ENCODE data around the gene SYTL1.
"Not testable (repeated sequence)": the region's sequence is repeated elsewhere in the genome, so short reads cannot be mapped to it uniquely, and the experiment has no call there.

The SYTL1 gene

DNA sequence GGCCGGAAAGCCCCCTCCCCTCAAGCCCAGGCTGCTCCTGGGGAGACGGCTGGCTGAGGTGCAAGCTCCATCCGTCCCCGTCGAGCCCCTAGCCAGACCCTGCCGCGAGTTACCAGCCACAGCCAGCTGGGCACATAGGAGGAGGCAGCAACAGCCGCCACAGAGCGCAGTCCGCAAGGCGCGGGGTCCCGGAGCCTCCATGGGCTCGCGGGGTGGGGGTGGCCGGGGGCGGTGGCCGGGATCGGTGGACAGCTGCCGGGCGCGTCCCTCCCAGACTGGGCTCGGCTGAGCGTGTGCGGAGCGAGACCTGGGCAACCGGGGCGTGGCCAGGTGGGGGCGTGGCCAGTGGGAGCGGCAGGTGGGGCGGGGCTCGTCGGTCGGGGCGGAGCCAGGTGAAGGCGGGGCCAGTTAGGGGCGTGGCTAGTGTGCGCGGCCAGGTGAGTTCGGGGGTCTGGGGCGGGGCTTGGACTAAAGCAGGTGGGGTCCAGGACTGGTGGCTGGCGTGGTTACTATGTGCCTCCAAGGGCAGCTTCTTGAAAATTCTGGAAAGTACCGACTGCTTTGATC is 41.3 kb downstream of the SYTL1 start, which contains the start of gene CD164L2:
TSS of gene CD164L2 (minus strand) at position 295 of the 567 bp plus-strand sequence. CDS start at position 201, 94 bp downstream.
- Histone ChIP-seq H3K27ac (ENCODE audit: low read length) (no peak within 1 kb of the TSS), H4K20me1 (ENCODE audit: insufficient read depth, low read length) (no peaks in the 10 kb centered on the region), H3K4me3 (ENCODE audit: low read length) (no peak within 1 kb of the TSS), H2AFZ (ENCODE audit: low read length) (no peak within 1 kb of the TSS), H3K4me1 (ENCODE audit: low read length) (no peaks in the 10 kb centered on the region), H3K79me2 (ENCODE audit: low read length) (no peaks in the 10 kb centered on the region), H3K36me3 (replicated peaks; ENCODE audit: insufficient read depth, low read length) (no peaks in the 10 kb centered on the region), H3K27me3 (replicated peaks; ENCODE audit: insufficient read depth, low read length) (0 out of 2 replicates have a peak, but pooled peaks cover 7% of the 10 kb centered on the region), H3K9ac (ENCODE audit: low read length) (no peak within 1 kb of the TSS), H3K9me3 (replicated peaks; ENCODE audit: insufficient read depth, low read length) (no peaks in the 10 kb centered on the region), H3K9me2 (replicated peaks; ENCODE audit: insufficient read depth, low read length) (no peaks in the 10 kb centered on the region), H3F3A (ENCODE audit: insufficient read depth, low read length) (no peaks in the 10 kb centered on the region), H3K4me2 (ENCODE audit: low read depth, low read length) (no peak within 1 kb of the TSS)
- no peak for DNase-seq
- TF ChIP-seq, protein P1, sequence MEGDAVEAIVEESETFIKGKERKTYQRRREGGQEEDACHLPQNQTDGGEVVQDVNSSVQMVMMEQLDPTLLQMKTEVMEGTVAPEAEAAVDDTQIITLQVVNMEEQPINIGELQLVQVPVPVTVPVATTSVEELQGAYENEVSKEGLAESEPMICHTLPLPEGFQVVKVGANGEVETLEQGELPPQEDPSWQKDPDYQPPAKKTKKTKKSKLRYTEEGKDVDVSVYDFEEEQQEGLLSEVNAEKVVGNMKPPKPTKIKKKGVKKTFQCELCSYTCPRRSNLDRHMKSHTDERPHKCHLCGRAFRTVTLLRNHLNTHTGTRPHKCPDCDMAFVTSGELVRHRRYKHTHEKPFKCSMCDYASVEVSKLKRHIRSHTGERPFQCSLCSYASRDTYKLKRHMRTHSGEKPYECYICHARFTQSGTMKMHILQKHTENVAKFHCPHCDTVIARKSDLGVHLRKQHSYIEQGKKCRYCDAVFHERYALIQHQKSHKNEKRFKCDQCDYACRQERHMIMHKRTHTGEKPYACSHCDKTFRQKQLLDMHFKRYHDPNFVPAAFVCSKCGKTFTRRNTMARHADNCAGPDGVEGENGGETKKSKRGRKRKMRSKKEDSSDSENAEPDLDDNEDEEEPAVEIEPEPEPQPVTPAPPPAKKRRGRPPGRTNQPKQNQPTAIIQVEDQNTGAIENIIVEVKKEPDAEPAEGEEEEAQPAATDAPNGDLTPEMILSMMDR (IDR thresholded peaks at IDR 0.05; ENCODE audit: low read length), result no peak
- TF ChIP-seq EZH2phosphoT487 (IDR thresholded peaks at IDR 0.05; ENCODE audit: low read length), result no peak
- no peak for TF ChIP-seq EZH2 (optimal IDR thresholded peaks at IDR 0.05; ENCODE audit: low read depth, low read length)

DNA sequence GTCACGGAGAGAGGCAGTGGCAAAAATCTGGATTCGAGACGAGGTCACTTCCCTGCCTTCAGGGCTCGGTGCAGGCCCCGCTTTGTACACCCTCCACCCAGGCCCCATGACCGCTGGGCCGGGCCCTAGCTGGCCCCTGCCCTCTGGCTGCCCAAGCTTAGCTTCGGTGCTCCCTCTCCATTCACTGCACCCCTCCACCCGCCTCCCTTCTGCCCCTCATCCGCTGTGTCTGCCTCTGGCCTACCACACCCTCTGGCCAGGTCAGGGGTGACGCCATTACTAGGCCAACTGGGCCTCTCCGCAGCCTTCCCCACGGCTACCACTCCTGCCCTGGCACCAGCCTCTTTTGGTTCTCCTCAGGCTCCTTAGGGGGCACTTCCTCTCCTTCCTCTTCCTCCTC is 41.8 kb downstream of the SYTL1 start:
- Histone ChIP-seq H4K20me1 (ENCODE audit: insufficient read depth, low read length) (no peaks in the 10 kb centered on the region), H2AFZ (ENCODE audit: low read length) (no peak overlapping the region), H3K4me2 (ENCODE audit: low read depth, low read length) (no peak overlapping the region), H3K27ac (ENCODE audit: low read length) (no peak overlapping the region), H3K9ac (ENCODE audit: low read length) (no peak overlapping the region), H3K4me3 (ENCODE audit: low read length) (no peak overlapping the region), H3K27me3 (replicated peaks; ENCODE audit: insufficient read depth, low read length) (0 out of 2 replicates have a peak, but pooled peaks cover 7% of the 10 kb centered on the region), H3F3A (ENCODE audit: insufficient read depth, low read length) (no peaks in the 10 kb centered on the region), H3K9me3 (replicated peaks; ENCODE audit: insufficient read depth, low read length) (no peaks in the 10 kb centered on the region), H3K36me3 (replicated peaks; ENCODE audit: insufficient read depth, low read length) (no peaks in the 10 kb centered on the region), H3K4me1 (ENCODE audit: low read length) (no peaks in the 10 kb centered on the region), H3K79me2 (ENCODE audit: low read length) (no peaks in the 10 kb centered on the region), H3K9me2 (replicated peaks; ENCODE audit: insufficient read depth, low read length) (no peaks in the 10 kb centered on the region)
- TF ChIP-seq EZH2phosphoT487 (IDR thresholded peaks at IDR 0.05; ENCODE audit: low read length), result no peak
- no peak for TF ChIP-seq EZH2 (optimal IDR thresholded peaks at IDR 0.05; ENCODE audit: low read depth, low read length)
- TF ChIP-seq, protein P1 (IDR thresholded peaks at IDR 0.05; ENCODE audit: low read length), result no peak
- DNase-seq, result no peak

DNA sequence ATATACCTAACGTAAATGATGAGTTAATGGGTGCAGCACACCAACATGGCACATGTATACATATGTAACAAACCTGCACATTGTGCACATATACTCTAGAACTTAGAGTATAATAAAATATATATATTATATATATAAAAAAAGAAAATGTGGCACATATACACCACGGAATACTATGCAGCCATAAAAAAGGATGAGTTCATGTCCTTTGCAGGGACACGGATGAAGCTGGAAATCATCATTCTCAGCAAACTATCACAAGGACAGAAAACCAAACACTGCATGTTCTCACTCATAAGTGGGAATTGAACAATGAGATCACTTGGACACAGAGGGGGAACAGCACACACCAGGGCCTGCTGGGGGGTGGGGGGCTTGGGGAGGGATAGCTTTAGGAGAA is 43.0 kb downstream of the SYTL1 start:
- H3K9me3 ChIP-seq (replicated peaks; ENCODE audit: insufficient read depth, low read length); H4K20me1 ChIP-seq (ENCODE audit: insufficient read depth, low read length); H3K4me1 ChIP-seq (ENCODE audit: low read length); H3K36me3 ChIP-seq (replicated peaks; ENCODE audit: insufficient read depth, low read length); H3K4me3 ChIP-seq (ENCODE audit: low read length); H3K4me2 ChIP-seq (ENCODE audit: low read depth, low read length); H3K9ac ChIP-seq (ENCODE audit: low read length); H3K79me2 ChIP-seq (ENCODE audit: low read length); H3F3A ChIP-seq (ENCODE audit: insufficient read depth, low read length); DNase-seq; H3K9me2 ChIP-seq (replicated peaks; ENCODE audit: insufficient read depth, low read length); H2AFZ ChIP-seq (ENCODE audit: low read length); H3K27ac ChIP-seq (ENCODE audit: low read length): not testable (repeated sequence)
- H3K27me3 ChIP-seq (replicated peaks; ENCODE audit: insufficient read depth, low read length), result peaks cover 12% of the 10 kb centered on the region; the same call in 1 of the 2 replicates

DNA sequence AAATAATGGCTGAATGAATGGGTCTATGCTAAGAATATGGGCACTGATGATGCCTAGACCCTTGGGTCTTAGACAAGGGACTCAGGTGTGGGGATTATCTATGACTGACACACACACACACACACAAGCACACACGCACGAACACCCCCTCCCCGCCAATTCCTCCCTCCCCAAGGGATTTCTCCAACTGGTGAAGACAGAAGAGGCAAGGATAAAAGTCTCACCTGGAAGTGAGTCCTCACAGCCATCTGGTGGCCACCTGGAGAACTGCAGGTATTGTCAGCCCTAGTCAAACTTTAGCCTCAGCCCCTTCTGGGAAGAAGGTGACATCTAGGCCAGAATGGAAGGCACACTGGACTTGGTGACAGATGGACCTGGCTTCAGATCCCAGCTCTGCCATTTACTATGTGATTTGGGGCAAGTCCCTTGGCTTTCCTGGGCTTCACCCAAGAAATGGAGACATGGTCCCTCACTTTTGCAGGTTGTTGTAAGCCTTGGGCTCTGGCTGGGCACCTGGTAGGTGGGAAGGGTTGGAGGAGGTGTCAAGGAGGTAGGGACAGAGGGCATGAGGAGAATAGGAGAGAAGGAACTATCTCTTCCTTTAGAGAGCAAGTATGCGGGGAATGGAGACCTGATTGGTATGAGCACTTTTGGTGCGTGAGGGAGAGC is 46.6 kb downstream of the SYTL1 start:
- Histone ChIP-seq H3K79me2 (ENCODE audit: low read length) (no peaks in the 10 kb centered on the region), H3K4me2 (ENCODE audit: low read depth, low read length) (no peak overlapping the region), H3F3A (ENCODE audit: insufficient read depth, low read length) (no peaks in the 10 kb centered on the region), H3K27me3 (replicated peaks; ENCODE audit: insufficient read depth, low read length) (peaks cover 21% of the 10 kb centered on the region; the same call in 1 of the 2 replicates), H3K36me3 (replicated peaks; ENCODE audit: insufficient read depth, low read length) (no peaks in the 10 kb centered on the region), H3K4me3 (ENCODE audit: low read length) (no peak overlapping the region), H4K20me1 (ENCODE audit: insufficient read depth, low read length) (no peaks in the 10 kb centered on the region), H3K4me1 (ENCODE audit: low read length) (peaks cover 7% of the 10 kb centered on the region), H3K9ac (ENCODE audit: low read length) (no peak overlapping the region), H3K9me3 (replicated peaks; ENCODE audit: insufficient read depth, low read length) (no peaks in the 10 kb centered on the region), H2AFZ (ENCODE audit: low read length) (no peak overlapping the region), H3K27ac (ENCODE audit: low read length) (no peak overlapping the region), H3K9me2 (replicated peaks; ENCODE audit: insufficient read depth, low read length) (no peaks in the 10 kb centered on the region)
- DNase-seq, result peak; percentile 66
- TF ChIP-seq, protein P1 (IDR thresholded peaks at IDR 0.05; ENCODE audit: low read length), result peak; percentile 90
- TF ChIP-seq EZH2 (optimal IDR thresholded peaks at IDR 0.05; ENCODE audit: low read depth, low read length), result no peak

Measured in MM.1S (cell line).